A549 (cell line): ENCODE measurements around the gene ARHGAP4.

Source experiments
- CHD2 ChIP-seq: fragments of 150-350 bp; IDR thresholded peaks from 2 replicates; pipeline ENCODE4 v1.6.1; 2014; ENCODE audit warnings: low read length; ENCODE audit not compliant: partially characterized antibody
- CTCF ChIP-seq: fragments of >200 bp; sonication (Bioruptor Twin); formaldehyde crosslinking; IDR thresholded peaks from 3 replicates; pipeline ENCODE4 v1.5.1; 2016
- ESRRA ChIP-seq: fragments of 150-350 bp; IDR thresholded peaks from 2 replicates; pipeline ENCODE4 v1.6.1; 2014; ENCODE audit warnings: mild to moderate bottlenecking, low read length, borderline replicate concordance
- GATA3 ChIP-seq: IDR thresholded peaks from 2 replicates; pipeline ENCODE4 v1.6.1; 2012; ENCODE audit warnings: borderline replicate concordance
- HOXA7 ChIP-seq: fragments of 250-450 bp; sonication (Bioruptor Pico); IDR thresholded peaks from 2 replicates; pipeline ENCODE4 v1.5.0; 2020; ENCODE audit warnings: mild to moderate bottlenecking, moderate library complexity
- MAX ChIP-seq: IDR thresholded peaks from 2 replicates; pipeline ENCODE4 v1.6.1; 2012
- SMC3 ChIP-seq: fragments of >200 bp; sonication (Bioruptor Twin); formaldehyde crosslinking; IDR thresholded peaks from 3 replicates; pipeline ENCODE4 v1.6.1; 2018; ENCODE audit warnings: inconsistent platforms

GRCh38 chrX:153959649-153960048, 33.6 kb upstream of the ARHGAP4 start:
- TF ChIP-seq CTCF (no peak), SMC3 (no peak), ESRRA (no peak), CHD2 (no peak), GATA3 (no peak), HOXA7 (CRISPR knock-in tag) (no peak), MAX (no peak)
